UCSD-AML1 (cell line): ENCODE measurements around the gene ELMOD3.
"Not testable (repeated sequence)": the region's sequence is repeated elsewhere in the genome, so short reads cannot be mapped to it uniquely, and the experiment has no call there.

ENCODE experiments used
- DNase-seq: peaks from one replicate; lab custom pipeline; 2025; ENCODE audit not compliant: unreplicated experiment; lab: John Stamatoyannopoulos, UW

Gene ELMOD3

DNA sequence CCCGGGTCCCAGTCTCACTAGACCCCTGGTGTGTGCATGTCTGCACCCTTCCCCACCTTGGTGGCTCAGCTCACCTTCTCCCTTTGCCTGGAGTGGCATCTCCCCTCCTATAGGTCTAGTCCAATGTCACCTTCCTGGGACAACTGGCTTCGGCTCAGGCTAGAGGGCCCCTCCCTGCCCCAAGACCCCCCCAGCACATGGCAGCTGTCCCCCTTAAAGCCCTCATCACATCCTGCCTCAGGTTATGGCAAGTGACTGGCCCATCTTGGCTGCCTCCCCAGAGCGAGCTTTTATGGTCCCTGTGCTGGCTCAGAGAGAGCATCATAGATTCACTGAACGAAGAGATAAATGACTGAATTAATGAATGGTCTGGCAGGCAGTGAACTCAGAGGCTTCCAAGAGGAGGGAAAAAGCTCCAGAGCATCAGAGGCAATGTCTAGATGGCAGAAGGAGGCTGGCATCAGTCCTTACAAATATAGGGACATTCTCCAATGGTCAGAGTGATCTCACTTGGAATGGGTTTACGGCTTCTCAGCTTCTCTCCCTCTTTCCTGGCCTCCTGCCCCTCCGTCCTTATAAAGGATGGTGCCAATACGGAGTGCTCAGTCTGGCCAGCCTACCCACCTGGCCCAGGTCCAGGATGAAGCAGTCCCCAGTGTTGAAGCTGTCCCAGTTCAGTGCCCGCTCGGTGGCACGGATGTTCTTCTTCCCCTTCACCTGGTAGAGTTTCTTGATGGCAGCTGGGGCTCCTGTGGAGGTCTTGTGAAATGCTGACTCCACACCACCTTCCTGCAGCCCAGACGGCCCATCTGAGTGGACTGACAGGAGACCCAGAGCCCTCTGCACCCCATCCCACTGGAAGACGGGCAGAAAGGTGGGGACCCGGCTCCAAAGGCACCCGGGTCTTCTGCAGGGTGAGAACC, 46.2 kb downstream of the ELMOD3 start:
- DNase-seq, result no peak

DNA sequence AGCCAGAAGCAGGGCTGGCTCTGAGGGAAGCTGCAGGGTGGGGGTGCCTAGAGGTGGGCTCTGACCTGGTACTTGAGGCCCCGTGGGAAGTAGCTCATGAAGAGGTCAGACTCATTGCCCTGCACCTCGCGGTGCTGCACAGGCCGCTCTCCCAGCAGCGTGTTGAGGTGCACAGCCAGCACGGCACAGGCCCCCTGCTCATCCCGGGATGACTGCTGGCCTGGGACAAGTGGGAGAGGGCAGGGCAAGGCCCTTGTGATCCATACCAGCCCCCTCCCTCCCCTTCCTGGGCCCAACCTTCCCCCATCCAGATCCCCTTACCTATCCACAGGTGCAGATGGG, 46.9 kb downstream of the ELMOD3 start:
- no peak for DNase-seq

DNA sequence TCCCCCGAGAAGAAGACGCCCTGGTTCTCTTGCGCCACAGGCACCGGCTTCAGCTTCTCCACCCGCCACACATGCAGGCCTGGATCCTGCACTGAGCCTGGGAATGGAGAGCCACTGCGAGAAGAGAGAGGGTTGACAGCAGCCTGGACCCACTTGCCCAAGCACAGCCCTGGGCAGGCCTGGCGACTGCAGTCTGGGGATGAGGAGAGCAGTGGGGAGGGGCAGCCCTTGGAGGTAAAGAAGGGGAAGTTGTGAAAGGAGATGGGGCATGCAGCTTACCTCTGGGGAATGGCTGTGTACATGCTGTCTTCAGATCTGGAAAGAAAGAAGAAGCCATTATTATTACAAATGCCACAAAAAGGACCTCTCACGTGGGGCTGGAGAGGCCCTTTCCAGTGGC, 47.3 kb downstream of the ELMOD3 start:
- DNase-seq, result no peak

DNA sequence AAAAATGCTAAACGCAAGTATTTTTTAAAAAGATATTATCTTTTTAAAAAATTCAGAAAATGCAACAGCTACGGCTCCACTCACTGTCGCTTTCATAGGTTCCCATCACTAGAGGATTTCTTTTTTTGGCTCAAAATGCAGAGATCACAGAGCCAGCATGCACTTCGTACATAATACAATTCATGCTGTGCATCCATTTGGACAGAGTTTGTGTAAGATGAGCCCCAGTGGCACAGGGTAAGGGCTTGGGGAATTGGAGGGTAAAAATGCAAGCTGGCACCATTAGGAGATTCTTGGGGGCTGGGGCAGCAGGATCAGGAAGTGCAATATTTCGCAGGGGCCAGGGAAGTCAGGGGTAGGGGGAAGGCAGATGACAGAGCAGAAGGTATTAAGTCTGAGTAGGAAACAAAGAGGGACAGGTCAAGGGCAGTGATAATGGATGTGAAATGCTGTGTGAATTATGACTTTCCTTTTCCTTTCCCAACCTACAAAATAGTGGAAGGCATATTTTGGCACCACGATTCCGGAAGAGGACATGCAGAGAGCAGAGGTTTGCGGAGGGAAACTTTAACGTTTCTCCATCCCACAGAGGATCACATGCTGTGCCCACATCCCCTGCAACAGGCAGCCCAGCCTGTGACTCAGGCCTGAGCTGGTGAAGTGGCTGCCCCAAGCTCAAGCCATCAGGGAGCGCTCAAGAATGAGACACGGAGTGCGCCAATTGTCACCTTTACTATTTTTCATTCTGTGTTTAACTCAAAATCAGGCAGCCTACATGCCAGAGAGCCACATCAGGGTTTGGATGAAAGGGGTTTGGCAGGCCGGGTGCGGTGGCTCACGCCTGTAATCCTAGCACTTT, 50.9 kb downstream of the ELMOD3 start:
- peak; percentile 85 for DNase-seq

DNA sequence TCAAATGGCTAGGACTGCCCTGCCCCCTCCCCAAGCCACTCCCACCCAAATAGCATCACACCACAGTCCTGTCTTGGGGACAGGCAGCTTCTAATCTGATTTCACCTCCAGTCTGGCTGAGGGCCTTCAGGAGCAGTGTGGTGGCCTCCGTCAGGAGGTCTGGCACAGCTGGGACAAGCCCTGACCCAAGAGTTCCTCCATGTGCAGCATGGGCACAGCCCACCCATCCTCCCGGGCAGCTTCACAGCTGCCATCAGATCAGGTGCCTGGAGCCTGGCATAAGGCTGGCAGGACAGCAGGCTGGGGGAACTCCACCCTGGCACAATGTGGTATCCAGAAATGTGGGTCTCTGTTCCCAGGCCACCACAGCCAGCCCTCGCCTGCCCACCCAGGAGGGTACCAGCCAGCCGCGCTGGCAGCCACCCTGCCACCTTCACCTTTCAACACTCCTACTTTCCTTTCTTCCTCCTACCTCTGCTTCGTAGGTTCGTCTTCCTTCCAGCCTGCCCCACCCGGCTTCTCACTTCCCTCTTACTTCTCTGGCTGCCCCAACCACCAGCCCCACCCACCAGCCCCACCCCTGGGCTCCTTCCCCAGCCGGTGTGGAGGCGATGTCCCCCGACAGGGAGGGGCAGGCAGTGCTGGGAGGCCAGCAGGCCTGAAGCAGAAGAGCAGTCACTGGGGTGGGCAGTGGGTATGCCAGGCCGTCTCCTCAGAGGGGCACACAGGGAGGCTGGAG, 55.4 kb downstream of the ELMOD3 start, which contains the start of gene CAPG:
Gene CAPG (minus strand): TSS at position 522 of the 739 bp plus-strand sequence. CDS start 8,221 bp downstream, outside the sequence.
- DNase-seq, result peak; percentile 75

DNA sequence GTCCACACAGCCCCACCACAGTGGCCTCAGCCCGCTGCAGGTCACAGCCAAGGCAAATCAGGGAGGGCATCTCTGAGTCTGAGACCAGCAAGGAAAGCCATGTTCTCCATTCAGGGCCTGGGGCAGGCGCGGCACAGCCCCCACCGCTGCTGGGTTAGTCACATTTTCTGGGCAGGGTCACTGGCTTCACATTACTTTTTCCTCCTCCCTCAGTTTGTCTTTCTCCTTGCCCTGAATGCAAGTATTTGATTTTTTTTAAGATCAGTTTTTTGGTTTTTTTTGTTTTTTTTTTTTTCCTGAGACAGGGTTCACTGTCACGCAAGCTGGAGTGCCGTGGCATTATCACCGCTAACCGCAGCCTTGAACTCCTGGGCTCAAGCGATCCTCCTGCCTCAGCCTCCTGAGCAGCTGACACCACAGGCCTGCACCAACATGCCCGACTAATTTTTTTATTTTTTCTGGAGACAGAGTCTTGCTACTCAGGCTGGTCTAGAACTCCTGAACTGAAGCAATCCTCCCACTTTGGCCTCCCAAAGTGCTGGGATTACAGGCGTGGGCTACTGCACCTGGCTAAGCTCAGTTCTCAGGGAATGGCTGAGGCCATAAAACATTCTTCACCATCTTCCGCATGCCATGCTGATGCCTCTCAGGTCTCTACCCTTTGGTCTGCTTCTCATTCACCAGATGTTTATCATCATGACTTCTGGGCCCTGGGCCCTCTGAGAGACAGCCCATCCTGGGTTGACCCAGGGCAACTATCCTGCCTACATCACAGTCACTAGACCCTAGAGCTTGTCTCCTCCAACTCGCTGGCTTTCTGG, 56.2 kb downstream of the ELMOD3 start:
- no peak for DNase-seq

DNA sequence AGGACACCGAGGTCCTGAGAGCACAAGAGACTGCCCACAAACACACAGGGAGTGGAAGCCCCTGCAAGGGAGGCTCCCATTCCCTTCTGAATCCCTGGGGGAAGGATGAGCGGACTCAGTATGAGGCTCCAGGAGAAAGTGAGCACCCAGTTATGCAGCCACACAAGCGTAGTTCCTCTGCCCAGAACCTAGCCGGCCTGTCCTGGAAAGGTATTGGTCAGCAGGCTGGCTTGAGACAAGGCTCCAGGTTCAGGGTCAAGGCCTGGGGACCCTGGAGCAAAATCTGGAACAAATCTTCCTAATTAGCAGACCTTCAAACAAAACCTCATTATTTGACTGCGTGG, 56.8 kb downstream of the ELMOD3 start:
- no peak for DNase-seq

DNA sequence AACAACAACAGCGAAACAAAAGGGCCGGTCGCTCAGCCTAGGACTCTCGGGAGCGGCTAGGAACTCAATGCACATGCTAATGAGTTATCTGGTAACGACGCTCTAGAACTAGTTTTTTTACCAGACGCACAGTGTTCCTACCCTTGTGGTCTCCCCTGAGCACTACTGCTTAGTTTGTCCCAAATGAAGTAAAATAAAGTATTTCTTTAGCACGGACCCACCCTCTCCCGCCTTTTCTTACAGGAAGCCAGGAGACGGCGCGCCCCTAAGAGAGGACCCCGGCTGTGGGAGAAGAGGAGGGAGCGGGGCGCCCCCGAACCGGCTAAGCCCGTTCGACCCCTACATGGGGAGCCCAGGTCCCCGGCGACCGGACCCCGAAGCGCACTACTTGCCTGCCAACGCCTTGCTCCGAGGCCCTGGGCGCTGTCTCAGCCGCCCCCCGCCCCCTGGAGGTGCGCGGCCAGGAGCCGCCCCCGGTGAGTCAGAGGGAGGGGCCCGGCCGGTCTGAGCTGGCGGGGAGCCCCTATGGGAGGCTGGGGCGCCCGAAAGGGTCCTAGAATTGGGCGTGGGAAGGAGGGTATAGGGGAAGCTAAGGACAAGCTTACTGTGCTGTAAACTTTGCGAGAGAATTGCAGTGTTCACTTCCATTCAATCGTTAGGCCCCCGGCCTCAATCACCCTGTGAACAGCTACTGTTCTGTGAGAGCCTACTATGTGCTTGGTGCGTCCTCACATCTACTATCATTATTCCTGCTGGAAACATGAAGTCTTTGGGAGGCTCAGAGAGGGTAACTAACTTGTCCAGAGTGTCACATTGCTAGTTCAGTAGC, 59.2 kb downstream of the ELMOD3 start:
- no peak for DNase-seq

DNA sequence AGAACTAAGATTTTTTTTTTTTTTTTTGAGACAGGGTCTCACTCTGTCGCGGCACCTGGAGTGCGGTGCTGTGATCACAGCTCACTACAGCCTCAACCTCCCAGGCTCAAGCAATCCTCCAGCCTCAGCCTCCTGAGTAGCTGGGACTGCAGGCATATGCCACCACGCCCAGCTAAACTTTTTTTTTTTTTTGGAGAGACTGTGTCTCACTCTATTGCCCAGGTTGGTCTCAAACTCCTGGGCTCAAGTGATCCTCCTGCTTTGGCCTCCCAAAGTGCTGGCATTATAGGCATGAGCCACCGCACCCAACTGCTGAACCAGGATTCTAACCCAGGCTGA, 59.8 kb downstream of the ELMOD3 start:
- DNase-seq, result not testable (repeated sequence)

DNA sequence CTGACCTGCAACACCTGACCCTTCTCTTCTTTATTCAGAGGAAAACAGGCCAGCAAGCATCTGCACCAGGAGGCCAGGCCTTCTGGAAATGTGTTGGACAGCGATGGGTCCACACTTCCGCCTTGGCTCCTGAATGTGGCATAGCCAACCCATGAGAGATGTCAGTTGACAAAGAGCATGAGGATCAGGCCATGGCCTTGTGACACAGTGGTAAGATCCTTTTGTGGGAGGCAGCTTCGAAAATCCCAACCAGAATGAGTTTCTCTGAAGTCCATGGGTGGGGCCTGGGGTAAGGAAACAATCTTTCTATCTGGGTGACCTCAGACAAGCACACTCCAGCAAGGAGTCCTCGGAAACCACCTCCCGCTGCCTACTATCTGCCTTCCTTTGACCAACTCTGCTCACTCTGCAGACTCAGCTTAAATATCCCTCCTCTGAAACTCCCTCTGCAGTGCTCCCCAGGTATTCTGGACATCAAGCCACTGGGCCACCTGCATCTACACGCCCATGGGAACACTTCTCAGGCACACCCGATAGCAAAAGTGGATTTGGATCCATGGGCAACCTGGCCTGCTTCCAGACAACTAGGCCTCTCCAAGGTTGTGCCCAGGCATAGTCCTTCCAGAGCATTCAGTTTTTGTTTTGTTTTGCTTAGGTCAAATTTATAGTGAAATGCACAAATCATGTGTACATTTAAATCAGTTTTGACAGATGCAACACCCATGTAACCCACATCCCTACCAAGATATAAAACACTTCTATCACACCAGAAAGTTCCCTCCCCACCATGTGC, 60.4 kb downstream of the ELMOD3 start:
- DNase-seq, result no peak

DNA sequence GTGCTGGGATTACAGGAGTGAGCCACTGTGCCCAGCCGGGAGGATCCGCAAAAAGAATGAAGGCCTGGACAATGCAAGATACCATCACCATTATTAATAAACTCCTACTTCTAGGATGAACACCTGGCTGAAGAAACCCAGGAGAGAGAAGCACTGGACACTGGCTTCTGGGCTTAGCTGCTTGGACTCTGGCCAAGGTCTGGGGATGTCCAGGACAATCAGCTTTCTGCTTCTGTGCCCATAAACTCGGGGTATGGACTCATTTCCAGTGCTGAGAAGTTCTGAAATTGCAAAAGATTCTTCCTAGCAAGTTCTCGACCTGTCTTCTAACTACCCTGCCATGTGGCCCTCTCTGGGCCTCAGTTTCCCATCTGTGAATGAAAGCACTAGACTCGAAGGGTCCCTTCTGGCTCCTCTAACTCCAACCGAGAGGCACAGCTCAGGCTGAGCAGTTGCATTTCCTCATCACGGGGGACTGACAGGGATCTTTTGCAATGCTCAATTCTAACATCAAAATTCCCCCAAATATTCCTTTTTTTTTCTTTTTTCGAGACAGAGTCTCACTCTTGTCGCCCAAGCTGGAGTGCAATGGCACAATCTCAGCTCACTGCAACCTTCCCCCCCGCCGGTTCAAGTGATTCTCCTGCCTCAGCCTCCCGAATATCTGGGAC, 61.5 kb downstream of the ELMOD3 start:
- no peak for DNase-seq

DNA sequence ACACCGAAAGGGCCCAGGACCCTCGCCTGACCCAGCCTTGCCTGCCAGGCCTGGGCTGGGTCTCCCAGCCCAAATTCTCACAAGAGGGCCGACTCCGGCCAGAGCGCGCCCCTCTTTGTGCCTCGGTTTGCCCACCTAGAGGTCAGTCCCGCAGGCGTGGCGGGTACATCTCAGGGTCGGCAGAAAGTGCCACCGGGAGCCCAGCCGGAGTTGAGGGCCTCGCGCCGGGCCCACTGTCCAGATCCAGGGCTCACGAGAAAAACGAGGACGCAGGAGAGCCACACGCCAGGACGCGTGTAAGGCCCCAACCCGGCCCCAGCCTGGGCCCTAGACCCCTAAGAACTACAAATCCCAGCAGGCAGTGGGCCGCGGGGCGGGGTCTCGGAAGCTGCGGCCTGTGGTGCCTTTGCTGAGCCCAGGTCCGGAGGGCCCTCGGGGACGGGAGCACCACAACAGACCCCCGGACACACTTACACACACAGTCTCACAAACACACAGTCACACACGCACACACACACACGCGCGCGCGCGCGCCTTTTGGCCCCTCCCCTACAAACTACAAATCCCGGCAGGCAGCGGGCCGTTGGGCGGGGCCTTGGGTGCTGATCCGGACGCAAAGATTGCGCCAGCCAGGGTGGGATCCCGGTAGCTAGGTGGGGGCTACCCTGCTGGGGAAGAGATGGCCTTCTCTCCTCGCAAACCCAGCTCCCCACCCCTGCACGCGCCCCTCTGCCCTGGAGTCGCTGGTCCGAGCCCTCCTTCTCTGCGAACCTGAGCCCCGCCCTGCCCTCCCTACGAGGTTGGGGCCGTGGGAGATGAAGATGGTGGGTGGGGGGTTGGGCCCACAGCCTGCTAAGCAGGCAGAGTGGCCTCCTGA, 63.8 kb downstream of the ELMOD3 start, which contains the start of gene SH2D6:
Gene SH2D6 (plus strand): TSS at position 583 of the 877 bp plus-strand sequence. CDS start 10,752 bp downstream, outside the sequence.
- DNase-seq, result peak; percentile 88

DNA sequence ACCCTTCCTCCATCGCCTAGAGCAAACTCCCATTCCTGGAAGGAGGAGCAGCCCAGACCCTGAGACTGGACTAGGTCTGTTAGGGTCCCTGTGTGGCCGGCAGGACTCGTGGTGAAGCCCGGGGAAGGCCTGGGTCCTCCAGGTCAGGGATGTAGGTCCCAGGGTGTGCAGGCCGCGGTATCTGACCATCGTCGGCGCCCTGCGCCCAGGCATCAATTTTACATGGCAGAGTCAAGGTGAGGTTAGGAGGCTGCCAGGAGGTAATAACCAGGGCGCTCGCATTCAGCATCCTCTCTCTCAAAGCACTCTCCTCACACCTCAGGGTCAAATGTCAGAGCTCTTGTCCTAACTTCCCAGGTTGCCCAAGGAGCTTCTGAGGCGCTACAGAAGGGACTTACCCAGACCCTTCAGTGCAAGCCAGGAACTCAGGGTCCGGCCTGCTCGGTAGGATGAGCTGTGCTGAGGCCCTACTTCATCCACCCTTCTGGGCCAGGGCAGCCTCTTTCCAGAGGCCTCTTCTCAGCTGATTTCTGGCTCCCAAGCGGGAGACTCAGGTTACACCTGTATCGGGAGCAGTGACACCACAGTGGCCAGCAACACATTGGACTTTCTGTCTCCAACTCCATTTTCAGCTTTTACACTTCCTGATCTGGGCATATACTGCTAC, 64.6 kb downstream of the ELMOD3 start:
- no peak for DNase-seq

DNA sequence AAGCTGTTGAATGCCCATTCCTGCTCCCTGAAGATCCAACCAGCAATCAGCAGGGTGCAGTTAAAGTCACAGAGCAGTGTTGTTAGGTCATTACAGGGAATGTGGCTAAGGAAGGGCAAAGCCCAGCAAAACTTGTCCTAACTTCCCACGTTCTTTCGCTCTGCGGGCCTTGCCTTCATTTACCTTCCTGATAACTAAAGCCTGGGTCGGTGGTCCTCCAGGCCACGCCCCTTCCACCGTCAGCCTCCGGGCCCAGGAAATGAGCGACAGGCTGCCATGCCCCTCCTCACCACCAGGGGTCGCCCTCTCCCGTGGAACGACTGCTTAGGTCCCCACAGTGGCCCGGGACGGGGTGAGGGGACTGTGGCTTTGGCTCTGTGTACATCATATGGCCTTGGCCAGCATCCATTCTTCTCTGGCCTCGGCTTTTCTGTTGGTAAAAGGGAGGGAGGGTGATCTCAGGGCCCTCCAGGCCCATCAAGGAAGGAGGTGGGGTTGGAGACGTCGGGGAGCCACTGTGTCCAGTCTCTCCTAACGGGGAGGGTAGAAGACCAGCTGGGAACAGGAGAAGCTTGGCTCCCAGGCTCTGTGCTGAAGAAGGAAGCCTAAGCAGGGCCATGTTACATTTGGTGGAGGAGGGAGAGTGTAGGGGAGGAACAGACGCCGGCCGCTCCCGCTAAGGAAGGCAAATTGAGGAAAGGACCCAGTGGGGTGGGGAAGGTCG, 66.1 kb downstream of the ELMOD3 start:
- peak; percentile 92 for DNase-seq

DNA sequence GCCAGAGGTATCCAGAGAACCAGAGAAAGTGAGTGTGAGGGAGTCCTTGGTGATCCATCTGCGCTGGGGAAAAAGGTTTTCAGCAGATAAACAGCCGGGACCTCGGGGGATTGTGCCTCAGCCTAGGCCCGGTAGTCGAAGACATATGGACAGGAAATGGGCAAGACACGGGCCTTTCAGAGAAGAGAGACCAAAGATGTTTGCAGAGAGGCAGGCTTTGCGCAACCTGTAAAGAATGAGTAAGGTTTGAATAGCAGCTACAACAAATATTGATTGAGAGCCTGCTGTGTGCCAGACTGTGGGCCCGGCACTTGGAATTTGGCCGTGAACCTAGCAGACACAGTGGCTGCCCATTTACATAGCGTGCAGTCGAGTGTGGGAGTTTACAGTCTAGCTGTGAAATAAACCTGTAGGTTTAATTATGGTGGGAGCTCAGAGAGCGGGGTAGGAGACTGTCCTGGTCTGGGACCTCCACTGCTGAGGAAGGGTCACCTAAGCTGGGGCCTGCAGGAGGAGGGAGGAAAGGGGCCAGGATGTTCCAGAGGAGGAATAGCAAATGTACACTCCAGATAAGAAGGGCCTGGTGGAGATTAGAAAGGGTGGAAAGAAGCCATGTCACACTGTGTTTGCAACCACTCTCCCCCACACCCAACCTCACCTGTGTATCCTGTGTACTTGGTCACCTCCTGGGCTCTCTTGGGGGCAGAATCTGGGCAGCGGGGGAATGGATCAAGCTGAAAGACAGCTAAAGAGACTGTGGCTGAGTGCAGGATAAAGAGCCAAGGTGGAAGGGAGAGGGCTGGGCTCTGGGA, 66.9 kb downstream of the ELMOD3 start:
- no peak for DNase-seq
